ENCODE results near the gene CGNL1. TPM values are rescaled to one million over a fixed set of nuclear protein-coding genes. Genes with fewer than 3 reads are reported as not detected.

CGNL1 gene
- total RNA-seq, 1 donor from 2014 or later = 3.0 TPM

GRCh38 chr15:57335293-57335715 lies 41.0 kb upstream of the CGNL1 start:
- Histone ChIP-seq H3K79me2 (ENCODE audit: low read depth) (no peaks in the 10 kb centered on the region), H4K20me1 (ENCODE audit: low read depth) (no peaks in the 10 kb centered on the region), H2AFZ (replicated peaks) (no peak overlapping the region), H3K9ac (no peak overlapping the region), H3K4me3 (no peak overlapping the region), H3K4me2 (no peak overlapping the region), H3F3A (ENCODE audit: low read depth) (no peaks in the 10 kb centered on the region), H3K4me1 (no peaks in the 10 kb centered on the region), H3K27me3 (no peaks in the 10 kb centered on the region), H3K9me3 (ENCODE audit: low read depth) (no peaks in the 10 kb centered on the region), H3K36me3 (no peaks in the 10 kb centered on the region), H3K27ac (no peak overlapping the region)
- no peak overlapping the region for H3K27ac Mint-ChIP-seq
- no peak overlapping the region for H3K4me3 Mint-ChIP-seq
- peaks cover 4% of the 10 kb centered on the region for H3K27me3 Mint-ChIP-seq (ENCODE audit: insufficient read depth, low read depth)
- no peaks in the 10 kb centered on the region for H3K36me3 Mint-ChIP-seq
- TF ChIP-seq EZH2phosphoT487 (IDR thresholded peaks at IDR 0.05) (no peak), EZH2 (IDR thresholded peaks at IDR 0.05) (no peak), CTCF (IDR thresholded peaks at IDR 0.05) (no peak)
- H3K4me1 Mint-ChIP-seq = peaks cover 11% of the 10 kb centered on the region
- no peak for DNase-seq (ENCODE audit: low spot score)
- peaks cover 8% of the 10 kb centered on the region for H3K9me3 Mint-ChIP-seq

- TF ChIP-seq EZH2 (IDR thresholded peaks at IDR 0.05) (no peak), CTCF (IDR thresholded peaks at IDR 0.05) (no peak), EZH2phosphoT487 (IDR thresholded peaks at IDR 0.05) (no peak)
- Mint-ChIP-seq H3K27ac (no peak overlapping the region), H3K9me3 (peaks cover 8% of the 10 kb centered on the region), H3K4me3 (no peak overlapping the region), H3K4me1 (peaks cover 12% of the 10 kb centered on the region), H3K27me3 (ENCODE audit: insufficient read depth, low read depth) (peaks cover 4% of the 10 kb centered on the region), H3K36me3 (no peaks in the 10 kb centered on the region)
- no peaks in the 10 kb centered on the region for H3K79me2 ChIP-seq (ENCODE audit: low read depth)
- H4K20me1 ChIP-seq (ENCODE audit: low read depth) = no peaks in the 10 kb centered on the region
- no peak overlapping the region for H3K4me3 ChIP-seq
- no peaks in the 10 kb centered on the region for H3K27me3 ChIP-seq
- H3K9ac ChIP-seq = no peak overlapping the region
- no peaks in the 10 kb centered on the region for H3K9me3 ChIP-seq (ENCODE audit: low read depth)
- no peaks in the 10 kb centered on the region for H3K4me1 ChIP-seq
- no peak overlapping the region for H3K27ac ChIP-seq
- no peak overlapping the region for H2AFZ ChIP-seq (replicated peaks)
- no peak overlapping the region for H3K4me2 ChIP-seq
- no peaks in the 10 kb centered on the region for H3K36me3 ChIP-seq
- DNase-seq (ENCODE audit: low spot score) = no peak
- H3F3A ChIP-seq (ENCODE audit: low read depth) = no peaks in the 10 kb centered on the region
These were observed 40.6 kb upstream of the CGNL1 start for GRCh38 chr15:57335719-57336118.

GRCh38 chr15:57337868-57338411 lies 38.4 kb upstream of the CGNL1 start:
- H3K4me3 Mint-ChIP-seq = peak overlapping the region; percentile 11
- H2AFZ ChIP-seq (replicated peaks) = no peak overlapping the region
- no peak overlapping the region for H3K4me3 ChIP-seq
- no peaks in the 10 kb centered on the region for H3K79me2 ChIP-seq (ENCODE audit: low read depth)
- peaks cover 3% of the 10 kb centered on the region for H3K27me3 Mint-ChIP-seq (ENCODE audit: insufficient read depth, low read depth)
- no peak overlapping the region for H3K27ac Mint-ChIP-seq
- no peak for DNase-seq (ENCODE audit: low spot score)
- TF ChIP-seq CTCF (IDR thresholded peaks at IDR 0.05) (no peak), EZH2phosphoT487 (IDR thresholded peaks at IDR 0.05) (no peak), EZH2 (IDR thresholded peaks at IDR 0.05) (no peak)
- H3K4me2 ChIP-seq = no peak overlapping the region
- no peaks in the 10 kb centered on the region for H3K9me3 ChIP-seq (ENCODE audit: low read depth)
- H3K9me3 Mint-ChIP-seq = peaks cover 8% of the 10 kb centered on the region
- peaks cover 5% of the 10 kb centered on the region for H3F3A ChIP-seq (ENCODE audit: low read depth)
- H3K4me1 ChIP-seq = peaks cover under 1% of the 10 kb centered on the region
- H3K27ac ChIP-seq = no peak overlapping the region
- H3K36me3 ChIP-seq = no peaks in the 10 kb centered on the region
- peaks cover 16% of the 10 kb centered on the region for H3K4me1 Mint-ChIP-seq
- no peaks in the 10 kb centered on the region for H3K36me3 Mint-ChIP-seq
- no peaks in the 10 kb centered on the region for H3K27me3 ChIP-seq
- no peak overlapping the region for H3K9ac ChIP-seq
- H4K20me1 ChIP-seq (ENCODE audit: low read depth) = no peaks in the 10 kb centered on the region
